ENCODE data around the gene ABL1.

Gene ABL1

GRCh38 chr9:130794923-130795495, 40.0 kb upstream of the ABL1 start:
- TF ChIP-seq CTCF (IDR thresholded peaks at IDR 0.05): no peak

- no peak for TF ChIP-seq CTCF (IDR thresholded peaks at IDR 0.05)
Observed at GRCh38 chr9:130805510-130806326, 29.3 kb upstream of the ABL1 start.

- TF ChIP-seq CTCF (IDR thresholded peaks at IDR 0.05): no peak
Observed at GRCh38 chr9:130806327-130806716, 28.7 kb upstream of the ABL1 start.

GRCh38 chr9:130810609-130811136, 24.4 kb upstream of the ABL1 start:
- no peak for TF ChIP-seq CTCF (IDR thresholded peaks at IDR 0.05)

GRCh38 chr9:130815242-130815808, 19.7 kb upstream of the ABL1 start:
- TF ChIP-seq CTCF (IDR thresholded peaks at IDR 0.05): no peak

- no peak for TF ChIP-seq CTCF (IDR thresholded peaks at IDR 0.05)
Observed at GRCh38 chr9:130817914-130818313, 17.1 kb upstream of the ABL1 start.

- no peak for TF ChIP-seq CTCF (IDR thresholded peaks at IDR 0.05)
Observed at GRCh38 chr9:130820135-130820738, 14.8 kb upstream of the ABL1 start.
